ENCODE measurements around the gene IZUMO1.
"Not testable (repeated sequence)": the region's sequence is repeated elsewhere in the genome, so short reads cannot be mapped to it uniquely, and the experiment has no call there.

The IZUMO1 gene

GRCh38 chr19:48737360-48737998, 9.2 kb downstream of the IZUMO1 start:
- no peak for DNase-seq (ENCODE audit: low read depth in 2 of 2)

DNA sequence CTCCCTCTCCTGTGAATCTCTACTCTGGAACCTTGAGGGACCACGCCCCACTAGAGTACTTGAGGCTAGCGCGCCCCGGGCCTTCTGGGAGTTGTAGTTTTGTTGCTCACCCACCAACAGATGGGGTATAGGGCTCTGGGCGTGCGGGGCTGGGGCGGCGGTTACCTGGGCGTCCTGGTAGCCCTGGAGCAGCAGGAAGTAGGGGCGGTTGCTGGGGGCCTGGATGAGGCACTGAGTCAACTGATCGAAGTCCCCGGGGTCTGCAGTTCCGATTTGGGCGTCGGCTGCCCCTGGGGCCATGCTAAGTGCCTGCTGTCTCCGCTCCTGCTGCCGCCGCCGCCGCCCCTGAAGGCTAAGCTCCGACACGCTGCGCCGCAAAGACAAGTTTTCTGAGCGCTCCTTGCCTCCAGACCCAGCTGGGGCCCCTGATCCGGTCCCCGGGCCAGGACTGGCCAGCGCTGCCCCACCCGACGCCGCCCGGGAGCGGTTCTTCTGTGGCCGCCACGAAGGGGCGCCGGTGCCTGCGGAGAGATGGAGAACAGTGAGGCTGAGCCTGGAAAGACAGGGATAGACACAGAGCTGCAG, 11.6 kb downstream of the IZUMO1 start:
- no peak for DNase-seq (ENCODE audit: low read depth in 2 of 2)

DNA sequence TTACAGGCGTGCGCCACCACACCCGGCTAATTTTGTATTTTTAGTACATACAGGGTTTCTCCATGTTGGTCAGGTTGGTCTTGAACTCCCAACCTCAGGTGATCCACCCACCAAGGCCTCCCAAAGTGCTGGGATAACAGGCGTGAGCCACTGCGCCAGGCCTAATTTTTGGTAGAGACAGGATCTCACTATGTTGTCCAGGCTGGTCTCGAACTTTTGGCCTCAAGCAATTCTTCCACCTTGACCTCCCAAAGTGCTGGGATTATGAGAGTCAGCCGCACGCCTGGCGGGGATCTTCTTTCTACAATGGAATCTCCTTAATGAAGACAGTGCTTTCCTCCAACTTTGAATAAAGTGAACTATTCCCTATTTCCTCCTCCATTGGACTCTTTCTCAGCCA, 12.1 kb downstream of the IZUMO1 start:
- DNase-seq (ENCODE audit: low read depth in 2 of 2): no peak

- DNase-seq (ENCODE audit: low read depth in 2 of 2): no peak
These were observed 15.3 kb downstream of the IZUMO1 start for GRCh38 chr19:48731452-48731851.

DNA sequence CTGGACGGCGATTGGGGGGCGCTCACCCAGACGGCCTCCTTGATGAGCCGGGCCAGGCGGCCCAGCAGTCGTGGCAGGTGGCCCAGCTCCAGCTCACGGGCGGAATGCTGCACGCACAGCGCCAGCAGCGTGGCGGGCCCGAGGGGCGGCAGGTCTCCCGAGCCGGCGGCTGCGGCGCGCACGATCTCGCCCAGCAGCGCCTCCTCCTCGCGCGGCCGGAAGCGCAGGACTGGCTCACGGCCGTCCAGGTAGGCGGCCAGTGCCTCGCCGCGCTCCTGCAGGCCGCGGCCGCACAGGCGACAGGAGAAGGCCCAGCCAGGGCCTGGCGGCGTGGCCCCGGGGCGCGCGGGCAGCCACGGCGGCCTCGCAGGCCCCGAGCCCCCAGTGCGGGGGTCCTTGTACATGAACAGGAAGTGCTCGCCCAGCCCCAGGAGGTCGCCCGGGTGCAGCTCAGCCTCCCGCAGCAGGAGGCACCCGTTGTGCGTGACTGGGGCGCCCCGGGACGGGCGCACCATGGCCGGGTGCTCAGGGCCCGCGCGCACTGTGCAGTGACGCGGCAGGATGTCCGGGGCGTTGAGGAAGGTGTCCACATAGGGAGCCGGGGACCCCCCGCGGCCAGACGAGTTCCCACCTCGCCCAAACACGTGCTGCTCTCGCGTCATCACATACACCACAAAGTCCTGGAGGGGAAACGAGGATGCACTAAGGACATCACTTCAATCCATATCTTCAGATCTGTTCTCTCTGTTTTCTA, 17.6 kb downstream of the IZUMO1 start:
- no peak for DNase-seq (ENCODE audit: low read depth in 2 of 2)

DNA sequence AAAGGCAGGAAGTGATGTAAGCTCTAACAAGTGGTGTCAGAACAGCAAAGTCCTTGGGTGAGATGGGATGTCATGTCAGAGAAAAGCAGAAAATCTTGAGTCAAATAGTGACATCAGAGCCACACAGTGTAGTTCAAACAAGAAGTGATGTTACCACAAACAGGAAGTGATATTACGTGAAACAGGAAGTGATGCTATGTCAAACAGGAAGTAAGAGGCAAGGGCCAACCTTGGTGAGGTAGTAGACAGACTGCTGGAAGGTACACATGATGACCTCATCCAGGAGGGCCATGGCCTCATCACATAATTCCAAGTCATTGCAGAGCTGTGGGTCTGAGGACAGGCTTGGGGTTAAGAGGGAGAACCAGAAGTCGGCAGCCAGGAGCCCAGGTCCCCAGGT, 20.2 kb downstream of the IZUMO1 start:
- DNase-seq (ENCODE audit: low read depth in 2 of 2): no peak

GRCh38 chr19:48724796-48725753, 21.6 kb downstream of the IZUMO1 start:
- DNase-seq (ENCODE audit: low read depth in 2 of 2): no peak

GRCh38 chr19:48722196-48722708, 24.5 kb downstream of the IZUMO1 start:
- no peak for DNase-seq (ENCODE audit: low read depth in 2 of 2)

DNA sequence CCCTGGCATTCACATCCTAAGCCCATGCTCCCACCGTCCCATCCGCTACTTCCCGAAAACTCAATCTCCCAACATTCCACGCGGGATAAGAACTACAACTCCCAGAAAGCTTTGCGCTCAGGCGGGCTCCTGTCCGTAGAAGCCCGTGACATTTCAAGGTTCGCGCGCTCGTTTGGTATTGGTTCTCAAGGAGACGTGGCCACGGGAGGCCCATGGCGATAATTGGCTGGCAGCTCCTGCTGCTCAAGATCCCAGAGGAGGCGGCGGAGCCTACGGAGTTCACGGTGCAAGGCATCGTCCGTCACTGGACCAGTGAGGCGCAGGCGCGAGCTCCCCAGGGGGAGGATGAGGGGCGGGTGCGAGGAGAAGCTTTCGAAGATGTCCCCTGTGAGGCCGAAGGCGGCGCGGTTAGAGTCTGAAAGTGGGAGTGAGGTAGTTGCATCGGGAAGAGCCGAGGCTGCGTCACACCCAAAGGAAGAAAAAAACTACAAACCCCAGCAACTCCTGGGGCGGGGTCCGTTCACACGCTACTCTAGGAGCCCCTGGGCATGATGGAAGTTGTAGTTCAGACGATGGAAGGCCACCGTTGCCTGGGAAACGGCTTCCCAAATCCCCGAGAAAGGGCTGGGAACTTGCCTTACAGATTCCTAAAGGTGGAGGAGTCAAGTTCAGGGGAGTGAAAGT, 26.0 kb downstream of the IZUMO1 start:
- DNase-seq (ENCODE audit: low read depth in 2 of 2): peak; percentile 86 to 88

DNA sequence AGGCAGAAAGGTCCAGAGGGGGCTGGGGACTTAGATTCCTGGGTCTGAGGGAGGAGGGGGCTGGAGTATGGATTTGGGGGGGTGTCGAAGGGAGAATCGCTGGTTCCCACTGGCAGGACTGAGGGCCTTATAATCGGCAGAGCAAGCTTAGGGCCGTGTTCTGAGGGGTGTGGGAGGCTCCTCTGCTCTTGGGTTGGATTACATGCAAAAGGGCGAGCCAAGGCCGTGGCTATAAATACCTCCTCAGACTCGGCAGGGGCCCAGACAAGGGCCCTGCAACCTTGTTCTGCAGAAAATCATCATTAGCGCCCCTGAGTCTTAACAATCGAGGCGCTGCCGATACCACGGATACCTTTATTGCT, 26.5 kb downstream of the IZUMO1 start:
- no peak for DNase-seq (ENCODE audit: low read depth in 2 of 2)

DNA sequence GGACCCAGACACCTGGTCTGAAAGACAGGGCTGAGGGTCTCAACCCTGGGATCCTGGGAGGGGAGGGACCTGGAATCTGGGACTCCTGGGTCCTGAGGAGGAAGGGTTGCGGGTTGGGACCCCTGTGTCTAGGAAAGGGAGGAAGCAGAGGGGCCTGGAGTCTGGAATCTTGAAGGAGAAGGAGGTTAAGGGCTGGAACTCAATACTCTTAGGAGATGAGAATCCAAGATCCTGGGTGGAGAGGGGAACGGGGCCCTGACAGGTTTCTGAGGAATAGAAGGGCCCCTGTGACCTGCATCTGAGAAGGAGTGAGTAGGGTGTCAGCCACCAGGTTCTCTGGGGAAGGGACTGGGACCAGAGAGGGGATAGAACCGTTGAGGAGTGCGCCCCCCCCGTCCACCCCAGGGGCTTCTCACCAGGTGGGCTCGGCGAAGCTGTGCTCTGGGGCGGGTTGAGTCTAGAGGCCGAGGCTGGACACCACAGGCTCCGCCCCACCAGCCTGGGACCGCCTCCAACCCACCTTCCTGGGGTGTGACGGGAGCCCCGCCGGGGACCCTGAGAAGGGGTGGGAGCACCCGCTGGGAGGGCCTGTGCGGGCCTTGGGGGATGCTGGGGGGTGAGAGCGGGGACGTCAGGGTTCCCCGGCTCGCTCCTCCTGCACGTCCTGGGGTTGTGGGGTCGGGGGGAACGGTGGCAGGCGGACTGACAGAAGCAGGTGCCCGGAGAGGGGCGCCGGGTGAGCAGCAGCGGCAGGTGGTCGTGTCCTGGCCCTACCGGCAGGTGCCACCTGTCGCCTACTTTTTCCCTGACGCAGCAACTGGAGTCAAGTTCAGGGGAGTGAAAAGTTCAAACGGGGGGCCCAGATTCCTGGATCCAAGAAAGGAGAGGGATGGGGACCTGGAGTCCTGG, 27.2 kb downstream of the IZUMO1 start, which contains the start of gene MAMSTR:
Gene MAMSTR, minus strand, starts transcription at position 463 of the 909 bp plus-strand sequence. CDS start 694 bp downstream, outside the sequence.
- DNase-seq (ENCODE audit: low read depth in 2 of 2): no peak

DNA sequence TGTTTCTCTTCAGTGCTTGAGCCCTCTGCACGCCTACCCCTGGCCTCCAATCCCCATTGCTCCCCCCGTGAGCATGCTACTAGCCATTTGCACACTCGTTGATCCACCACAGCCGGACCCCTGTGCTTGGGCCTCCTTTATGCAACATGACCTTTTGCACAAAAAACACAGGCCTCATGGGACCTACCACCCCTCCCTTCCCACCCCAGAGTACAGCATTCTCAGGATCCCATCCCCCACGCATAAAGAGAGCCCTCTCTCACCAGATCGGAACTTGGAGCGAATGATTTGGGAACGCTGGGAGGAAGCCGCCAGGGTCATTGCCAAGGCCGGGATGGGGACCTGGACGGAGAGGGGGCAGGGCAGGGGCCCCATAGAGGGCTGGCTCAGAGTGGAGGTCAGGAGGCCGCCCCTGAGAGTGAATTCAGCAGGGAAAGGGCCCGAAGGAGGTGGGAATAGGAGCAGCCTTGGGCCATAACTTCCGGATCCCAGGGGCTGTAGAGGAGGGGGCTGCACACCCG, 27.9 kb downstream of the IZUMO1 start:
- no peak for DNase-seq (ENCODE audit: low read depth in 2 of 2)

DNA sequence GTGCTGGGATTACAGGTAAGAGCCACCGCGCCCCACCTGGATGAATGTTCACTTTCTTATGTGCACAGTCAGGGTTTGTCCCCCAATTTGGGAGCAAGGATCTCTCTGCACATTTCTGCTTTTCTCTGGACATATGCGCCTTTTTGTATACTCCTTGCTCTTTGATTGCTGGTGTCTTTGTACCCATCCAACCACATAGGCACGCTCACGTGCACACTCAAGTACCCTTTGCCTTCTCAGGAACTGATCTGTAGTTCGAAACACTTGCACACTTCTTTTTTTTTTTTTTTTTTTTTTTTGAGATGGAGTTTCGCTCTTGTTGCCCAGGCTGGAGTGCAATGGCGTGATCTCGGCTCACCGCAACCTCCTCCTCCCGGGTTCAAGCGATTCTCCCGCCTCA, 28.6 kb downstream of the IZUMO1 start:
- not testable (repeated sequence) for DNase-seq (ENCODE audit: low read depth in 2 of 2)

GRCh38 chr19:48716562-48717291, 30.0 kb downstream of the IZUMO1 start:
- no peak for DNase-seq (ENCODE audit: low read depth in 2 of 2)

- no peak for DNase-seq (ENCODE audit: low read depth in 2 of 2)
These were observed 31.0 kb downstream of the IZUMO1 start for GRCh38 chr19:48715681-48716171.

- no peak for DNase-seq (ENCODE audit: low read depth in 2 of 2)
These were observed 31.7 kb downstream of the IZUMO1 start for GRCh38 chr19:48714759-48715675.

DNA sequence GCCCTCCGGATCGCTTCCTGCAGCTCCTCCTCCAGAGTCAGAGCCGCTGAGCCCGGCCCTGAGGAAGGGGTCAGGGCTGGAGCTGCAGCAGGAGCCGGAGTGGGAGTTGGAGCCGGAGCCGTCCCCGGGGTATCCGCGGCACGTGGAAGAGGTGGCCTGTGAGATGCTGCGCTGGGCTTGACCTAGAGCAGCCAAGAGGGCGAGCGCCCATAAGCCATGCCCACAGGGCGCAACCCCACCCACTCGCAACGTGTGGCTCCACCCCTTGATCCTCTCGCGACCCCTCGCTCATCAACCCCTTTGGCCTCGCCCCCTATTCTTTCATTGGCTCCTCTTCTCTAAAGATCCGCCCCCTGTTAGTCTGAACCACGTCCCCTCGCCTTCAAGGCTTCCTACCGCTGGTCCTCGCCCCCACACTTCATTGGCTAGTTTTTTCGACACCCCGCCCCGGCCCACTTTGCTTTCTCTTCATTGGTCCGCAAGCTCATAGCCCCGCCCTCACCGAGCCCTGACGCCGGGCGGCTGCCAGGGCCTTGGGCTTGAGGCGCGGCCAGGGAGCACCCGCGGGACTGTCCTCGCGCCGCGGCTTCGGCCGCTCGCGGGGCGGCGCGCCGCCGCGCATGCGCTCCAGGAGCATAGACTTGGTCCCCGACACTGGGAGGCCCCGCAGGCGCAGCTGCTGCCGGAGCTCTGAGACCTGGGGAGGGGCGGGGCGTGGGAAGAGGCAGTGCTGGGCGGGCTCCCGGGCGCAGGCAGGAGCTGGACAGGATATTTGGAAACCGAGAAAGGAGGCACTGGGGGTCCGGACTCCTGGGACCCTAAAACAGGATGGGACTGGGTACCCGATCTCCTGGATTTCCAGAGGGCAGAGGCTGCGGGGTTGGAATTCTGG, 32.6 kb downstream of the IZUMO1 start:
- peak; percentile 92 to 96 for DNase-seq (ENCODE audit: low read depth in 2 of 2)

Data from activated CD4-positive, alpha-beta T cell treated with anti-CD3 and anti-CD28 coated beads for 24 hours (primary cell).